NCI-H345 treated with DMSO at 0.1 percent for 48 hours (cell line): Measurements from ENCODE around the gene MPRIP.

ENCODE experiments used
- DNase-seq: peaks from one replicate; lab custom pipeline; 2025; ENCODE audit not compliant: unreplicated experiment; lab: John Stamatoyannopoulos, UW

The MPRIP gene

DNA sequence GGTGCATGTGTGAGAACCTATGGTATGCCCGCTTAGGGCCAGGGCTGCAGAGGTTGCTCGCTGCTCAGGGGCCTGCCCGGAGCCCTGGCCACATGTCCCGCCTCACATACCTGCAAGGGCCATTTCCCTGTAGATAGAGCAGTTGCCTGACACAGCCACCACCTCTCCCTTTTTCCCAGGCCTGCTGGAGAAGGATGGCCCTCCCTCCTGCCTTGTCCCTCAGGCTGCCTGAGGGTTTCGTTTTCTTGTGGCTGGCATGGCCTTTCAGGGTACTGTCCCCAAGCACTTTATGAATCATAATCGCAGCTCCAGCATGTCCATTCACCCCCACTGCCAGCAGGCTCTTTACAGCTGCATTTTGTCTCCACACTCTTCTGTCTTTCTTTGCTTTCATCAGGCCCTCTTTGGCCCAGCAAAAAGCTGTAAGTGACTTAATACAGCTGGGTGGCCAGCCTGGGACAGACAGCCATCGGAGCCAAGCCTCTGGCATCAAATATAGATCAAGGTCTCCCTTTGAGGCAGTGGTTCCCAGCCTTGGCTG, 65.7 kb downstream of the MPRIP start:
- DNase-seq = no peak

DNA sequence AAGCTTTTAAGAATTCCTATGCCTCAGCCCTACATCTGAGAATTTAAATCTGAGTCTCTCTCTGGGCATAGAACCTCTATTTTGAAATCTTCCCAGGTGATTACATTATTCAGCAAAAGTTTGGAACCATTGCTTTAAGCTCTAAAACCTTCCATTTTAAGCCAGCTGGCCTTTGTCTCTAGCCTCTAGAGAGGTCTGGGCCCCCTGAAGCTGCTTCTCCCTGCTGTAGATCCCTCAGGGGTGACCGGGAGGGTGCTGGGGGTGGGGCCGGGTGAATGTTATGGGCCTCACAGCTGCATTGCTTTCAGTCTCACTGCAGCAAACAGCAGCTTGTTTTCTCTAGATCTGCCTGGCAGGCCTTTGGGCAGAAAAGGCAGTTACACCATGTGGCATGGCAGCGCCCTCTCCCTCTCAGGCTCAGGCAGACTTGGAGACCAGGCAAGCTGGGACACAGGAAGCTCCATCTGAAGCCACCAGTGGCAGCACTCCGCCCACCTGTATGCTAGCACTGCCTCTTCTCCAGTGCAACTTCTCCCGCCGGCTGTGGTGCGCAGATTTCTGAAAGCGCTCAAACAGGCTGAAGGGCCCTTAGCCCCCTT, 66.3 kb downstream of the MPRIP start:
- no peak for DNase-seq

DNA sequence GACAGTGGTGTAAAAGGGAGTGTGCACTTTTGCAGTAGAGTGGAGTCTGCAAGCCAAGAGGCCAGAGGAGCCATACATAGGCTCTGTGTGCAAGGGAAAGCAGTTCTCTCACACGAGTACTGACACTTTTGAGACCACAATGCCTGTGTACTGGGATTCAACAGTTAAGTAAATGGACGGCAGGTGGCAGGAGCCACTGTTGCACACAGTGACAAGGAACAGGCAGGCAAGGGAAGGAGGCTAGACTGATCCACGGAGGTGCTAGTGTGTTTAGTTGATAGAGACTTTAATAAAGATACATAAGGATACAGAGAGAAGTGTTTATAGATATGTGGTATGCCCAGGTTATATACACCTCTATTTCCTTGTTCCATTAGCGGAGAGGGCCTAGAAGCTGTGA, 67.0 kb downstream of the MPRIP start:
- no peak for DNase-seq

DNA sequence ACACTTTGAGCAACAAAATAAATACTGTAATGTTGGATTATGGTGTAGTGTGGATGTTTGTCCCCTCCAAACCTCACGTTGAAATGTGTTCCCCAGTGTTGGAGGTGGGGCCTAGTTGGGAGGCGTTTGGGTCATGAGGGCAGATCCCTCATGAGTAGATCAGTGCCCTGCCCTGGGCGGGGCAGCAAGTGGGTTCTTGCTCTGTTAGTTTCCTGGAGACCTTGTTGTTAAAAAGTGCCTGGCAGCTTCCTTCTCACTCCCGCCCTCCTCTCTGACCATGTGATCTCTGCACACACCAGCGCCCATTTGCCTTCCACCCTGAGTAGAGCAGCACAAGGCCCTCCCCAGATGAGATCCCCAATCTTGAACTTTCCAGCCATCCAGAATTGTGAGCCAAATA, 67.7 kb downstream of the MPRIP start:
- no peak for DNase-seq

DNA sequence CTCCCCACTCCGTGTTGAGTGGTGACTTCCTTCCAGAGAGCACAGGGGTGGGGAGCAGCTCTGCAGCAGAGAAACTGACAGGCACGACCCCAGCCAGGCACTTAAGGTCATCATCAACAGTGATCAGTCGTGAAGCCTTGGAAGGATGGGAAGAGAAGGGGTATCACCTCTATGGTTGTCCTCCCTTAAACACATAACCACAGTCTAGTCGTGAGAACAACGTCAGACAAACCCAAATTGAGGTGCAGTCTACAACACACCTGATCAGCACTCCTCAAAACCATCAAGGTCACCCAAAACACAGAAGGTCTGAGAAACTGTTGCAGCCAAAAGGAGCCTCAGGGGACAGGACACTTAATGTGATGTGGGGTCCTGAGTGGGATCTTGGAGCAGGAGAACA, 68.3 kb downstream of the MPRIP start:
- DNase-seq = no peak

DNA sequence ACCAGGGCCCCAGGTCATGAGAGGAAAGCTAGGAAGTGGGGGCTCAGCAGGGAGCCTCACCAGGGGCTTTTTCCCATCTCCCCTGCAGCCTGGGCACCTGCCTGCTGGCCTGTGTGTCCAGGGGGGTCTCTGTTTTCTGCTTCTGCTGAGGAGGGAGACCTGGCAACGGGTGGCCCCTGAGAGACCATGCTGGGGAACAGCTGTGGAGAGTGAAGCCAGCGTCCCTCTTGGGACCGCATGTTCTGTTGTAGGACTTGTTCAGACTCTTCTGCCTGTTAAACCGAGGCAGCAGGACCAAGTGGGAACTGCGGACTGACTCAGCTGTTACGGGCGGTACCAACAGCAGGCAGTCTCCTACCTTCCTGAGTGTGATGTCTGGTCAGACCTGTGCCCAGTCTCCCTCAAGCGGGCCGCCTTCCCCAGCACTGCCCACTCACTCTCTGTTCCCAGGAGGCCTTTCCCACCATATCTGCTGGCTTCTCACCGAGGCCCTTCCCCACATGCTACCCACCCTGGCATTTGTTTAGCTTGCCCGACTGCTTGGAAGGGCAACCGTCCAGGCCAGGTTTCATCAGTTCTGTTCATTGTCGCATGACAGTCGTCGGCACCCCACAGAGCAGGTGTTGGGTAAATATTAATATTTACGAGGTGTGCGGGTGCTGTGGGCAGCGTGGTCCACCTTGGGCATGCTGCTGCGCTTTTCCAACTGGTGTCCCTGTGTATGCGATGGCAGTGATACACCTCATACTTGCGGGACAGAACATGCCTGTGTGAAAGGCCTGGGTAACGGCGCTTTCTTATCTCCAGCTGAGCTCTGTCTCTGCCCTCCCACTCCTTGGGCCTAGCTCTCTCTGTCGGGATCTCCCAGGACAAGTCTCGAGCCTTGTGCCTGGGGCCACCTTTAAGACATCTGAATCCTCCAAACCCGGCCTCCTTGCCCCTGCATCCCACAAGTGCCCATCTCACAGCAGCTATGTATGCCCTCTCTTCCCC, 69.4 kb downstream of the MPRIP start:
- no peak for DNase-seq

DNA sequence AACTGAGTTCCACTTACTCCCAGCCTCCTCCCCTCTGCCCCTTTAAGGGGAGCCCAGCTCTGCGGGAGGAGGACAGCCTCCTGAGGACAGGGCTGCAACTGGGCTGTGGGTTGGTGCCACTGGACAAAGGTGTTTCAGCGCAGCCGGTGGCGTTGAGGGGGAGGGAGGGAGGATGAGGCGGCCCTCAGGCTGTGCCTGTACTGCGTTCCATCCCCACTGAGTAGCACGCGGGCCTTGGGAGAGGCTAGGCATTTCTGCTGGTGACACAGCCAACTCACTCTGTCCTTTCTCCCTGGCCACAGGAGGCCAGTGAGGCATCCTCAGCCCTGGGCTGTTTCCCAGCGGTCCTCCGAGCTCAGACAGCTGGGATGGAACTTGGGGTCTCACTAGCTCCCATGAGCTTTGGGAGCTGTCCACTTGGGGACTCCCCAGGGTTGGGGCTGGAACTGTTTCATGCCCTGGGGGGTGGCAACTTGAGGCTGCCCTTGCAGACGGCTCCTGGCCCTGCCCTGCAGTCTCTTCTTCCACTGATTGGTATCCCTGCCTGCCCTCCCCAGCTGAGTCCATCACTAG, 70.5 kb downstream of the MPRIP start:
- DNase-seq = no peak

DNA sequence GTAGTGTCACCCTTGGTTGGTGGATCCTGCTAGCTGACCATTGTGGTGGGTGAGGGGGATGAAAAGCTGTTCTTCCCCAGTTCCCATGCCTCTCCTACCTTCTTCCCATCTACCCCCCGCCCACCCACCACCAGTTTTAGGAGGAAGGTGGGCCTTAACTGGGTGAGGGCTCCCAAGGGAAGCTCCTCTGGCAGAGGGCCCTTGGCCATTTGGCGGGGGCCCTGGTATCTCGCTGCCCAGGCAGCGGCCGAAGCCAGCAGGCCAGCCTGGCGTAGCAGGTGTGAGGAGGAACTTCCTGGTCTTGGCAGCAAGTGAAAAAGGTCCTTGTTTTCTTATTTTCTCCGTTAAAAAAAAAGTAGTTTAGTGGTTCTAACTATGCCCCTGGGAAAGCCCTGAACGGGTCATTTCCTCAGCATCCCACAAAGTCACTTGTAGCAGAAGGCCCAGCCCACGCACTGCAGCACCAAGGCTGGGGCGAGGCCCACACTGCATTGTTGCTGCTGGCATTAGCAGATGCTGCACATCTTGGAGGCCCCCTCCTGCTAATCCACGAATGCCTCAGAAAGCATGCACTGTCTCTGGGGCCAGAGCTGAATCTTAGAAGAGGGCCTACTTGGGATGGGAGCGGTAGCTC, 72.5 kb downstream of the MPRIP start:
- no peak for DNase-seq

DNA sequence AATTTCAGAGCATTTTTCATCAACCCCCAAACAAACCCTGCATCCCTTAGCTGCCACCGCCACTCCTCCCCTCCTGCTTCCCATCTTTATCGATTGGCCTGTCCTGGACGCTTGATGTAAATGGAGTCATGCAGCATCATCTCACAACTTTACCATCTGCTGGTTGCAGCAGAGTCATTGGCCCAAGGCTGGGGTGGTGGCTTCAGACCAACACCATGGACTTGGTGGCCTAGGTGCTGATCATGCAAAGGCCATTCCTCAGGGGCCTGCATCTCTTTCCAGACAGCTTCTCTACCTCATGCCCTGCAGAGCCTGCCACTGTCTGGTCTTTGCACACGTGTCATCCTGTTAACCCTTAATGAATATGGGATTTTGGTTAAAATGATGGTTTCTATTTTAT, 73.4 kb downstream of the MPRIP start:
- DNase-seq = no peak

DNA sequence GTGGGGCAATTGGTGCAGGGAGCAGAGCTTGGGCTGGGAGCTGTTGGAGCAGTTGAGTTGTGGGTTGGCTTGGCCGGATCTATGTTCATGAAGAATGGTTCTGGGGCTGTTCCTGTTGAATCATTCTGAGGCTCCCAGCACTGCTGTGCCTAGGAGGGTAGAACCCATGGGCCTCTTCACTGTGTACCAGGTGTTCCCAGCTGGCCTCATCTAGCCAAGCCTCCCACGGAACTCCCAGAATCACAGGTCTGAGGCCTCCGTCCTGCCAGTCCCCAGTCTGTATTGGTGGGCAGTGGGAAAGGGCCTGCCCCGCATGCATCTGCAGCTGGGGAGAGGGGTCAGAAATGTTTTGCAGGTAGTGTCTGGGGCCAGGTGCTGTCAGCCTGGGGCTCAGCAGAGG, 74.1 kb downstream of the MPRIP start:
- no peak for DNase-seq

DNA sequence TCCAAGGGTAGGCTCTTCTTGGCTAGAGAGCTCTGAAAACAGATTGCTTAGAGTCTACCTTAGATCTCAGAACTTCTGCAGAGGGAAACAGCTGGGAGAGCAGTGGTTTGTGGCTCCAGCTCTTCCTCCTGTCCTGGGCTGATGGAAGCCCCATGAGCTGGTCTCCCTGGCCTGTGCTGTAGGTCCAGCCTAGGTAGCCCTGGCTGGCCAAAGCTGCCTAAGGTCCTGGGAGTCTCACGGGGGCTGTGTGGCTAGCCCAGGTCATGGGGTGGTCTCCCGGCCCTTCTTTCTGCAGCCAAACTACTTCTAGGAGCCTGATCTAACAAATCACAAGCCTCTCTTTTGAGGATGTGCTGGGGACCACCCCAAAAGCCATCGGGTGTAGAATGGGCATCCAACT, 75.7 kb downstream of the MPRIP start:
- no peak for DNase-seq

DNA sequence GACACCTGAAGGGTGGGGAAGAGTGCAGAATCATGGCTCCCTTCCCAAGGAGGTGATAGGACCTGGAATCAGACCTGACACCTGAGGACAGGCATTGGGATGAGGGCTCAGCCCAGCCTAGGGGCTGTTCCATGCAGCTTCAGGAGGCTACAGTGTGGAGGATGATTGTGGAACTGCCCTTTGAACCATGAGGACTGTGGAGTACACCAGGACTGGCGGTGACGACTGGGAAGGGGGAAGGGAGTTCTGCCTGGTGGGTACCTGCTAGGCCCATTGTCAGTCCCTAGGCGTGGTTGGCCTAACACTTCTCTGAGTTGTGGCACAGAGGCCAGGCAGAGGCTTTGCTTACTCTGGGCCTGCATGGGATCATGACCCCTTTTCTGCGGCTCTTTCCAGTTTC, 76.1 kb downstream of the MPRIP start:
- no peak for DNase-seq

DNA sequence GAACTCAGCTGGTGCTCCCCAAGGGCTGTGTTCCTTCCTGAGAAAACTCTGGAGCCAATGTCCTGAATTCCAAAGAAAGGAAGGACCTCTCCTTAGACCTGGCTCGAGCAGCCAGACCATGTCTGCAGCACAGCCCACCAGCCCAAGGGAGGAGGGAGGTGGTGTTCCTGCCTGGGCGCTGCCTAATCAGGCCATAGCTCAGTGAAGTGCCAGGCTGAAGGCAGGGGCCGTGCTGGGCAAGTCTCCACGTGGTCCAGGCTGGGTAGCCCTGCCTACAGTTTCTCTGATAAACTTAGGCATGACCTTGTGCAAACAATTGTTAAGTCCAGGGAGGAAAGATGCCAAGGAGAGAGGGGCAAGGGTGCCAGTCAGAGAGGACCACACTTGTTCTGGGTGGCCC, 76.8 kb downstream of the MPRIP start:
- DNase-seq = no peak

DNA sequence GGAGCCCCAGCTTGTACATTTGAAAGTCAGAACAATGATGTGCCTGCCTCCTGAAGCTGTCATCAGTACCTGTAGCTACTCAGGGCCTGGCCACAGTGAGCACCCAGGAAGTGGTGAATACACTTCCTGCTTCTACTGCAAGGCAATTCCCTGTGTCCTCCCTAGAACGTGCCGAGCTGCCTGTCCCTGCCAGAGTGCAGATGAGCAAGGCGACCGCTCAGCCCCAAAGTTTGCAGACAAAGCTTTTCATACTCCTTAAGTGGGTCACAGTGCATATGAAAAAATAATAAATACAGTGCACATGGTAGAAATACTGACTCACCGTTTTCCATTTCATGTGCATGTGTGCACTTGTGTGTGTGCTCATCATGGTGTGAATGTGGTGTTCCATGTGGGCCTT, 77.3 kb downstream of the MPRIP start:
- DNase-seq = no peak

DNA sequence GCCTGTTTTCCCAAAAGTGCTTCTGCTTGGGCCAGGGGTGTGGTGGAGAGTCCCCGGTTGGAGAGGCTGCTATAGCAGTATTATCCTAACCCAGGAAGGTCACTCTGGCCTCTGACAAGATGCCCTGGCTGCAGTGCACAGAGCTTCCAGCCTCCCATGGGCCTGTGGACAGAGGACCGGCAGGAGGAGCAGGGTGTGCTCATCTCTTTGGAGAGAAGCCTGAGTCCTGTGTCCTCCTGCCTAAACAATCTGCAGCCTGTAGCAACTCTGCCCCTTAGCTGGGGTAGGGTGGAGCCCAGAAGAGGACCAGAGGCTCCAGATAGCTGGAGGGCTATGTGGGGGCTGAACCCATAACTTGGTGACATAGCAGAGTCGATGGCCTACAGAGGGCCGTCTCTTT, 78.0 kb downstream of the MPRIP start:
- DNase-seq = no peak

DNA sequence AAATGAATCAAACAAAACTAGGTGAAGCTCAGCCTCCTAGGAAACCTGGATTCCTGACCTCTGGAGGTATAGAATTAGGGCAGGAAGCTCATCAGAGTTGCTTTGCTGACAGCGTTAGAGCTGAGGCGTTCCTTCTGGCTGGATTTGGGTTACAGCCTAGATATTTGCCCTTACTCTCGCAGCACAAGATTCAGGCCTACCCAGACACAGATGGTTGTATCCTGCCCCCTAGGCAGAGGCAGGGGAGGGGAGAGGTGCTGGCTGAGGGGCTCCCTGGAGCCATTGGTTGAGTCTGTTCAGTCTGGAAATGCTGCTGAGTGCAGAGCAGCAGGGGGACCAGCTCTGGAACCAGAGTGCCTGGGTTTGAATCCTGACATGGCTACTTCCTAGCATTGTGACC, 78.4 kb downstream of the MPRIP start:
- DNase-seq = no peak

DNA sequence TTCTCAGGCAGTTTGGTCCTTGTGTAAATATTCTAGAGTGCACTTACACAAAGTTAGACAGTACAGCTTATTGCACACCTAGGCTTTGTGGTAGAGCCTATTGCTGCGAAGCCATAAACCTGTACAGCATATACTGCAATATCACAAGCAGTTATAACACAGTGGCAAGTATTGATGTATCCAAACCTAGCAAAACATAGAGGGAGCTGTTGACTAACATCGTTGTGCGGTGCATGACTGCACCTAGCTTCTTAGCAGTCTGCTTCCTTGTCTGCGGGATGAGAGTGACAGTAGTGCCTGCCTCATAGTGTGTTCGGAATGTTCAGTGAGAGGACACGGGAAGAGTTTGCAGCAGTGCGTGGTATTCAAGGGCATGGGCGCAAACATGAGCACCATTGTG, 78.9 kb downstream of the MPRIP start:
- no peak for DNase-seq

DNA sequence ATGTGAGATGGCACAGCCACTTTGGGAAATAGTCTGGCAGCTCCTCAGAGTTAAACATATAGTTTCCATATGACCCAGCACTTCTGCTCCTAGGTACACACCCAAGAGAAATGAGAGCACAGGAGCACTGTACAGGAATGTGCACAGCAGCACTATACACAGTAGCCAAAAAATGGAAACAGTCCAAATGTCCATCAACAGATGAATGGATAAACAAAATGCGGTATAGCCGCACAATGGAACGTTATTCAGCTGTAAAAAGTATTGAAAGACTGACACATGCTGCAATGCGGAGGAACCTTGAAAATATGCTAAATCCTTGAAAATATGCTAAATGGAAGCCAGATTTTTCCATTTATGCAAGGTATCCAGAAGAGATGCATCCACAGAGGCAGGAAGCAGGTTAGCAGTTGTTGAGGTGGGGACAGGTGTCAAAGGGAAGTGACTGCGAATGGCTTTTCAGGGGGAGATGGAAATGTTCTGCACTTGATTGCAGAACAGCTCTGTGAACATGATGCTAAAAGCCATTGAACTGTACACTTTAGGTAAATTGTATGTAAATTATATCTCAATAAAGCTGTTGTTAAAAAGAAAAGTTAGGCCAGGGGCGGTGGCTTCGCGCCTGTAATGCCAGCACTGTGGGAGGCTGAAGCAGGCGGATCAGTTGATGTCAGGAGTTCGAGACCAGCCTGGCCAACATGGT, 80.7 kb downstream of the MPRIP start:
- DNase-seq = no peak

DNA sequence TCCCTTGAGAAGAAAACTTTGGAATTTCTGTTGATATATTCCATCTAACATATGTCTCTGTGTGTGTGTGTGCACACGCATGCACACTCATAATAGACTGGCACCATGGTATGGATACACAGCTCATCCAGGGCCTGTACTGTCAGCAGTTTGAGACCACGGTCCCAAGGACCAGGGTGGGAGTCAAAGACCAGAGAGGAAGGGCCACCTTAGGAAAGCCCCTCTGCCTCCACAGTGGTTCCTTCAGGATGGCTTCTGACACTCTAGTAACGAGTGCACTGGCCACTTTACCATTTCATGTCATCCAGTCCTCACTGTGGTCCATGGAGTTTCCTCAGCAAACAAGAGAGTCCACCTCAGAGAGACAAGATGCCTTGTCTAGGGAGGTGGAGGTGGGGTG, 82.1 kb downstream of the MPRIP start:
- DNase-seq = no peak

DNA sequence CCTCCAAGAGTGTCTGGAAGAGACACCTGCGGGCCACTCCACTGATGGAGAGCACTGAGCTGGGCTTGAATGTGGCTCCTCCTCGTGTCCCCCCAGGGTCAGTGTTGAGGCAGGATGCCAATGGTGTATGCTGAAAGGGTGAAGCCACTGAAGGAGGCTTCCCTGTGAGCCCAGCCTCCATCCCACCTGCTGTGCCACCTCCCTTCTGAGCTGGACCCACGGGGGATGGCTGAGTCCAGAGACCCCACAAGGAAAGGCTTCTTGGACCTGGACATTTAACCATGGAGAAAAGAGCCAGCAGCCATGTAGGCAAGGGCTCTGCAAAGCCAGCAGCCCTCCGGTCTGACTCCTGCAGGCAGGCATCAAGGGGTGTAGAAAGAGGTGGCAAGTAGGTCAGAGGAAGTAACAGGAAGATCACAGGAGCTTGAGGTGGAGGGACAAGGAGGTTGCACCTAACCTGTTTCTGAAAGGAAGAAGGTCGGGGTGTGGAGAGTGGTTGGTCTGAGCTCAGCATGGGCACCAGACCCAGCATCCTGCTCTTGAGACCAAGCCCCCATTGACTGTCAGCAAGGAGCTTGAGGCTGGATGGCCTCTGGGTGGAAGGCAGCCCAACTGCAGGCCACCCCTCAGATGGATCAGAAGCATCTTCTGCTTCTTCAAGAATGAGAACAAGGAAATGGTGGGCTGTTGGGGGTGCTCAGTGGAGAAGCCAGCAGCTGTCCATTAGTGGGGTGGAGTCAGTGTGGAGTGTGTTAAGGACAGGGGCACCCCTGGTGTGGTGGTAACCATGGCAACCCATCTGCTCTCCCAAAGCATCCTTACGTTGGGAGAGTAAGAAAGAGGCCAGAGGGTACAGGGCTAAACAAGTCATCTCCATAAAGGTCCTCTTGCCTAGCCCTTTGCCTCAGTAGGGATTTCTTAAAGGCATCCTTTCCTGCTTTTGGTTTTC, 83.2 kb downstream of the MPRIP start:
- DNase-seq = no peak
